GM20000 (cell line): ENCODE data around the gene SLC9A7.

Experiments
- DNase-seq: peaks from one replicate; pipeline ENCODE4 v3.0.0; 2012; ENCODE audit warnings: low spot score
- CTCF ChIP-seq: IDR thresholded peaks from 2 replicates; pipeline ENCODE4 v1.5.1; 2012; ENCODE audit warnings: mild to moderate bottlenecking, control low read depth; ENCODE audit errors: extremely low read depth, missing control alignments

The SLC9A7 gene

GRCh38 chrX:46762963-46763362 is 4.0 kb upstream of the SLC9A7 start:
- no peak for TF ChIP-seq CTCF
- DNase-seq = no peak

GRCh38 chrX:46759645-46759974 is 692 bp upstream of the SLC9A7 start:
- DNase-seq = no peak
- TF ChIP-seq CTCF = no peak

- peak; percentile 14 for DNase-seq
- TF ChIP-seq CTCF = no peak
Observed at GRCh38 chrX:46758163-46758955, 559 bp downstream of the SLC9A7 start.

- no peak for DNase-seq
Observed at GRCh38 chrX:46757593-46757992, 1.3 kb downstream of the SLC9A7 start.

GRCh38 chrX:46757052-46757451 is 1.9 kb downstream of the SLC9A7 start:
- DNase-seq = no peak
- no peak for TF ChIP-seq CTCF

More at GRCh38 chrX:46757593-46757992, 1.3 kb downstream of the SLC9A7 start:
- no peak for TF ChIP-seq CTCF

- TF ChIP-seq CTCF = no peak
- DNase-seq = no peak
Observed at GRCh38 chrX:46755671-46756070, 3.2 kb downstream of the SLC9A7 start.

GRCh38 chrX:46754586-46755061 is 4.3 kb downstream of the SLC9A7 start:
- no peak for DNase-seq
- TF ChIP-seq CTCF = no peak
